ENCODE measurements around the gene SSB.

DNA sequence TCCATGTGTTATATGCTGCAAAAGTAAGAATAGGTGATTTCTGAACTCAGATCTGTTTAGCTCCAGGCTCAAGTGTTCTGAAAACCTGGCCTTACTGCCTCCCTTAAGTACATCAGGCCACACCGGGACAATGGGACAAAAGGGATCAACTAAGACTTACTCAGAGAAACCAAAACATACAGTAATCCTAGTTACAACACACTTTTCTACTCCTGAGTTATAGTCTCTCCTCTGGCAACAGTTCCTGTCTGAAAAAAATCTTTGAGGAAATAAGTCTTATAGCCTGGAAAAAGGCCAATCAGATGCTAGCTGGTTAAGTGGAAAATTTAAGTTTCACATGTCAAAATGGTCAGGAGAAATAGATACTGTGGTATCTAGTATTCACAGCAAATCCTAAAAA is 20.4 kb downstream of the SSB start:
- no peak for TF ChIP-seq POLR2A (IDR thresholded peaks at IDR 0.05)
- TF ChIP-seq, protein P1, sequence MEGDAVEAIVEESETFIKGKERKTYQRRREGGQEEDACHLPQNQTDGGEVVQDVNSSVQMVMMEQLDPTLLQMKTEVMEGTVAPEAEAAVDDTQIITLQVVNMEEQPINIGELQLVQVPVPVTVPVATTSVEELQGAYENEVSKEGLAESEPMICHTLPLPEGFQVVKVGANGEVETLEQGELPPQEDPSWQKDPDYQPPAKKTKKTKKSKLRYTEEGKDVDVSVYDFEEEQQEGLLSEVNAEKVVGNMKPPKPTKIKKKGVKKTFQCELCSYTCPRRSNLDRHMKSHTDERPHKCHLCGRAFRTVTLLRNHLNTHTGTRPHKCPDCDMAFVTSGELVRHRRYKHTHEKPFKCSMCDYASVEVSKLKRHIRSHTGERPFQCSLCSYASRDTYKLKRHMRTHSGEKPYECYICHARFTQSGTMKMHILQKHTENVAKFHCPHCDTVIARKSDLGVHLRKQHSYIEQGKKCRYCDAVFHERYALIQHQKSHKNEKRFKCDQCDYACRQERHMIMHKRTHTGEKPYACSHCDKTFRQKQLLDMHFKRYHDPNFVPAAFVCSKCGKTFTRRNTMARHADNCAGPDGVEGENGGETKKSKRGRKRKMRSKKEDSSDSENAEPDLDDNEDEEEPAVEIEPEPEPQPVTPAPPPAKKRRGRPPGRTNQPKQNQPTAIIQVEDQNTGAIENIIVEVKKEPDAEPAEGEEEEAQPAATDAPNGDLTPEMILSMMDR (IDR thresholded peaks at IDR 0.05) = no peak

Measured in testis (tissue), 2 donors.